GDM1 (cell line): ENCODE data around the gene ZNRF2.

Source experiments
- DNase-seq: peaks from one replicate; lab custom pipeline; 2025; lab: John Stamatoyannopoulos, UW

ZNRF2 gene

GRCh38 chr7:30322271-30323005 lies 38.0 kb downstream of the ZNRF2 start:
- no peak for DNase-seq

- no peak for DNase-seq
Observed at GRCh38 chr7:30323006-30323355, 38.6 kb downstream of the ZNRF2 start.

- DNase-seq = no peak
Observed at GRCh38 chr7:30327813-30328212, 43.4 kb downstream of the ZNRF2 start.

- DNase-seq = no peak
Observed at GRCh38 chr7:30328381-30328780, 44.0 kb downstream of the ZNRF2 start.

GRCh38 chr7:30329716-30330115 lies 45.3 kb downstream of the ZNRF2 start:
- DNase-seq = no peak

- no peak for DNase-seq
Observed at GRCh38 chr7:30330134-30331111, 46.0 kb downstream of the ZNRF2 start.

GRCh38 chr7:30331338-30331737 lies 46.9 kb downstream of the ZNRF2 start:
- DNase-seq = no peak

GRCh38 chr7:30332549-30332948 lies 48.2 kb downstream of the ZNRF2 start:
- no peak for DNase-seq

- DNase-seq = no peak
Observed at GRCh38 chr7:30335763-30336487, 51.5 kb downstream of the ZNRF2 start.

- no peak for DNase-seq
Observed at GRCh38 chr7:30344513-30344912, 60.1 kb downstream of the ZNRF2 start.

- DNase-seq = no peak
Observed at GRCh38 chr7:30347226-30348082, 63.1 kb downstream of the ZNRF2 start.

- DNase-seq = peak; percentile 44
Observed at GRCh38 chr7:30348083-30348560, 63.7 kb downstream of the ZNRF2 start.

- no peak for DNase-seq
Observed at GRCh38 chr7:30349170-30349569, 64.8 kb downstream of the ZNRF2 start.

- no peak for DNase-seq
Observed at GRCh38 chr7:30349816-30350215, 65.4 kb downstream of the ZNRF2 start.

- DNase-seq = no peak
Observed at GRCh38 chr7:30351286-30351685, 66.9 kb downstream of the ZNRF2 start.

GRCh38 chr7:30351724-30352123 lies 67.3 kb downstream of the ZNRF2 start:
- DNase-seq = no peak

GRCh38 chr7:30352169-30352568 lies 67.8 kb downstream of the ZNRF2 start:
- no peak for DNase-seq

GRCh38 chr7:30353532-30353931 lies 69.1 kb downstream of the ZNRF2 start:
- no peak for DNase-seq

- DNase-seq = no peak
Observed at GRCh38 chr7:30353932-30354607, 69.7 kb downstream of the ZNRF2 start.

- DNase-seq = no peak
Observed at GRCh38 chr7:30354791-30355190, 70.4 kb downstream of the ZNRF2 start.

GRCh38 chr7:30359957-30360356 lies 75.6 kb downstream of the ZNRF2 start:
- no peak for DNase-seq
